Astrocyte of the cerebellum (primary cell): ENCODE data around the gene TMPRSS11A.

Source experiments
- DNase-seq: peaks from one replicate; pipeline ENCODE4 v3.0.0-alpha.2; 2011; ENCODE audit warnings: low read depth
- H3K4me3 ChIP-seq: 2 replicates; pipeline ENCODE4 v1.5.1; 2011; ENCODE audit warnings: mild to moderate bottlenecking, low read depth, low read length, moderate library complexity
- CTCF ChIP-seq: IDR thresholded peaks from 2 replicates; pipeline ENCODE4 v1.5.1; 2012; ENCODE audit warnings: low read length, low read depth, moderate library complexity, mild to moderate bottlenecking; ENCODE audit errors: missing control alignments
- in situ Hi-C: cut with HindIII; loops from 2 replicates; pipeline ENCODE4 v1.10.0; 2017; ENCODE audit warnings: low sequenced_read_pairs

TMPRSS11A gene

DNA sequence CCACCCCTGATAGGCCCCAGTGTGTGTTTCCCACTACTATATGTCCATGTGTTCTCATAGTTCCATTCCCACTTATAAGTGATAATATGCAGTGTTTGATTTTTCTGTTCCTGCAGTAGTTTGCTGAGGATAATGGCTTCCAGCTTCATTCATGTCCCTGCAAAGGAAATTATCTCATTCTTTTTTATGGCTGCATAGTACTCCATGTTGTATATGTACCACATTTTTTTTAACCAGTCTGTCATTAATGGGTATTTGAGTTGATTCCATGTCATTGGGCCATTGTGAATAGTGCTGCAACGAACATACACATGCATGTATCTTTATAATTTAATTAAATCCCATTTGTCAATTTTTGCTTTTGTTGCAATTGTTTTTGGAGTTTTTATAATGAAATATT, 10.3 kb upstream of the TMPRSS11A start:
- in situ Hi-C loops, result no loop called here
- no peak for TF ChIP-seq CTCF
- H3K4me3 ChIP-seq, result no peak overlapping the region
- DNase-seq, result no peak

DNA sequence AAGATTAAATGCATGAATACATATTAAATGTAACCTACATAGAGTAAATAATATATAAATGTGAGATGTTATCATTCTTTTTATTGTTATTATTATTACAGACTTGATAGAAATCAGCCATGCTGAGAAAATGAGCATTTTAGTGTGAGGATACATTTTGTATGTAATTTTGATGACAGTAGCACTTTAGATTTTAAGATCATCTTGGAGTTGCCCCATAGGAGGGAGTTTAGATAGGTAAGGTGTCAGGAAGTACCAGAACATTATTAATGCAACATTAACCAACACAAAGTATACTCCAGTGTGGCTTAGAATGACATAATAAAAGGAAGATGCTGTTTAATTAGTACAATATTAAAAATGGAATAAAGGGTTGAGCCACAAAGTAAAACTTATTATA, 8.4 kb downstream of the TMPRSS11A start:
- in situ Hi-C loops, result no loop called here
- no peak overlapping the region for H3K4me3 ChIP-seq
- DNase-seq, result no peak
- TF ChIP-seq CTCF, result no peak

GRCh38 chr4:67941074-67941473, 22.2 kb downstream of the TMPRSS11A start:
- H3K4me3 ChIP-seq, result no peak overlapping the region
- DNase-seq, result no peak
- in situ Hi-C loops, result no loop called here
- TF ChIP-seq CTCF, result no peak

- H3K4me3 ChIP-seq, result no peak overlapping the region
- TF ChIP-seq CTCF, result no peak
- DNase-seq, result no peak
- in situ Hi-C loops, result no loop called here
These were observed 22.8 kb downstream of the TMPRSS11A start for GRCh38 chr4:67940506-67940905.

DNA sequence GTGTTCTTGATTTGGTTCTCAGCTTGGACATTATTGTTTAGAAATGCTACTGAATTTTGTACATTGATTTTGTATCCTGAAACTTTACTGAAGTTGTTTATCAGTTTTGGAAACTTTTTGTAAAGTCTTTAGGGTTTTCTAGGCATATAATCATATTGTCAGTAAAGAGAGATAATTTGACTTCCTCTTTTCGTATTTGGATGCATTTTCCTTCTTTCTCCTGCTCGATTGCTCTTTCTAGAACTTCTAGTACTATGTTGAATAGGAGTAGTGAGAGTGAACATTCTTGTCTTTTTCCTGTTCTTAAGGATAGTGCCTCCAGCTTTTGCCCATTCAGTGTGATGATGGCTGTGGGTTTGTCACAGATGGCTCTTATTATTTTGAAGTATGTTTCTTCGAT, 24.1 kb downstream of the TMPRSS11A start:
- TF ChIP-seq CTCF, result no peak
- no peak for DNase-seq
- in situ Hi-C loops, result no loop called here
- H3K4me3 ChIP-seq, result no peak overlapping the region

- in situ Hi-C loops, result no loop called here
- DNase-seq, result no peak
- TF ChIP-seq CTCF, result no peak
These were observed 27.4 kb downstream of the TMPRSS11A start for GRCh38 chr4:67935888-67936287.

GRCh38 chr4:67934628-67935027, 28.7 kb downstream of the TMPRSS11A start:
- in situ Hi-C loops, result no loop called here

More at GRCh38 chr4:67935888-67936287, 27.4 kb downstream of the TMPRSS11A start:
- no peak overlapping the region for H3K4me3 ChIP-seq

More at GRCh38 chr4:67934628-67935027, 28.7 kb downstream of the TMPRSS11A start:
- H3K4me3 ChIP-seq, result no peak overlapping the region
- DNase-seq, result no peak
- TF ChIP-seq CTCF, result no peak
